Left ventricle myocardium superior (tissue), 1 donor: ENCODE measurements around the gene DEFB121. TPM values are rescaled to one million over a fixed set of nuclear protein-coding genes. Genes with fewer than 3 reads are reported as not detected.
"Not testable (repeated sequence)": the region's sequence is repeated elsewhere in the genome, so short reads cannot be mapped to it uniquely, and the experiment has no call there.

Source experiments
- ATAC-seq: fragments of 200-7000 bp; cut with Tn5 transposase; one replicate; pipeline ENCODE4 v1.9.1; 2020; ENCODE audit warnings: mild to moderate bottlenecking, moderate library complexity
- DNase-seq: peaks from one replicate; pipeline ENCODE4 v3.0.0-alpha.2; 2020
- intact Hi-C: fragments of 100-400 bp; cut with micrococcal nuclease; formaldehyde crosslinking; loops from one replicate; pipeline ENCODE4 v1.11.0; 2022
- long read RNA-seq: library from polyadenylated mRNA; unstranded; transcript quantifications from one replicate; pipeline ENCODE4 v2.0.0, GENCODE V29; 2021
- total RNA-seq: library from RNA; stranded (reverse); fragmentation: NEBNext Ultra II Directional; extraction: Animal tissue kit (Norgen Biotek cat#: 25700); gene quantifications from one replicate; pipeline ENCODE4 v1.2.1, GENCODE V29; 2021
- donor health status: DM: no; HTN: yes; CAD: no; lungs with severe emphysema.

The DEFB121 gene, protein sequence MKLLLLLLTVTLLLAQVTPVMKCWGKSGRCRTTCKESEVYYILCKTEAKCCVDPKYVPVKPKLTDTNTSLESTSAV
- not detected for total RNA-seq
- long read RNA-seq: 0 reads

DNA sequence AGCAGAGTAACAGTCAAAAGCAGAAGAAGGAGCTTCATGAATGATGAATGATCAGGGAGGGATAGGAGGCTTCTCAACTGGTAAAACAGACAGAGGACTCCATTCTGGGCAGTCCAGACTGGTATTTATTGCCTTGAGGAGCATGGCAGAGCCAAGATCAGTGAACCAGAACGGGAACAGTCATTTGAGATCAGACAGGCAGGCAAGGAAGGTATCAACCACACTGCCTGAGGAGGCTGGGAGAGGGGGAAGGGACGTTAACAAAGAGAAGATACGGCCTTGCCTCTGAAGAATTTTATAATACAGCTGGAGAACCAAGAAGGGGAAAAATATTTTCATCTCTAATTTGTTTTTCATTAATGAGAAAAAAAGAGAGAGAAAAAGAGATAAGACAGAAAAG lies at the start of gene DEFB121:
Gene DEFB121 (minus strand): TSS at position 101 of the 400 bp plus-strand sequence. CDS start 63 bp downstream, at position 38.
- intact Hi-C loops: no loop called here
- ATAC-seq (no peak), DNase-seq (no peak)

DNA sequence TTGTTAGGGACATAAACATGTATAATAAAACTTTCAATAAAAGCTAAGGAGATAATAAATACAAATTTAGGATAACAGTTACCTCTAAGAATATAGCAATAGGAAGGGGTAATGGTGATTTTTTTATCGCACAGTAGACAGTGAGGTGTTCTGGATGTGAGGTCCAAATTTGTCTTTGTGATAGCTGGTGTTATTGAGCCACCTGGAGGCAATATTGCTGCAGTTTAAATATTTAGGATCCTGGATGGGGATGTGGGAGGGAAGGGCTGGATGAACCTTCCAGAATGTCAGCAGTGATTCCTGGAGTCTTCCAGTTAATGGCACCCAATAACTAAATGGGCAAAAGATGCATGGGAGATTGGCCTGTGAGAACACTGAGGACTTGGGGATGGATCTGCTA lies 48.3 kb upstream of the DEFB121 start:
- no peak for DNase-seq
- intact Hi-C loops: no loop called here
- no peak for ATAC-seq

DNA sequence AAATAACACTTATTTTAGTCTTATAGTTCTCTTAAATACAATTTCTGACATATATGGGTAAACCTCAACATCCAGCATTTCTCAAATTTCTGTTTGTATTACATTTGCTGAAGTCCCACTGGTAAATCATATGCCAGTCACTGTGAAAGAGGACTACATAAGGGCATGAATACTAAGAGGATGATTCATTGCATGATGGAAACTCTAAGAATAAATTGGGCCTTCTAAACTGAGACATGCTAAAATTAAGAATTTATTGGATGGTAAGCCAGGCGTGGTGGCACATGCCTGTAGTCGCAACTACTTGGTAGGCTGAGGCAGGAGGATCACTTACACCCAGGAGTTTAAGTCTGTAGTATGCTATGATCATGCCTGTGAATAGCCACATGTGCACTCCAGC lies 46.6 kb upstream of the DEFB121 start:
- intact Hi-C loops: no loop called here
- ATAC-seq: no peak
- no peak for DNase-seq

DNA sequence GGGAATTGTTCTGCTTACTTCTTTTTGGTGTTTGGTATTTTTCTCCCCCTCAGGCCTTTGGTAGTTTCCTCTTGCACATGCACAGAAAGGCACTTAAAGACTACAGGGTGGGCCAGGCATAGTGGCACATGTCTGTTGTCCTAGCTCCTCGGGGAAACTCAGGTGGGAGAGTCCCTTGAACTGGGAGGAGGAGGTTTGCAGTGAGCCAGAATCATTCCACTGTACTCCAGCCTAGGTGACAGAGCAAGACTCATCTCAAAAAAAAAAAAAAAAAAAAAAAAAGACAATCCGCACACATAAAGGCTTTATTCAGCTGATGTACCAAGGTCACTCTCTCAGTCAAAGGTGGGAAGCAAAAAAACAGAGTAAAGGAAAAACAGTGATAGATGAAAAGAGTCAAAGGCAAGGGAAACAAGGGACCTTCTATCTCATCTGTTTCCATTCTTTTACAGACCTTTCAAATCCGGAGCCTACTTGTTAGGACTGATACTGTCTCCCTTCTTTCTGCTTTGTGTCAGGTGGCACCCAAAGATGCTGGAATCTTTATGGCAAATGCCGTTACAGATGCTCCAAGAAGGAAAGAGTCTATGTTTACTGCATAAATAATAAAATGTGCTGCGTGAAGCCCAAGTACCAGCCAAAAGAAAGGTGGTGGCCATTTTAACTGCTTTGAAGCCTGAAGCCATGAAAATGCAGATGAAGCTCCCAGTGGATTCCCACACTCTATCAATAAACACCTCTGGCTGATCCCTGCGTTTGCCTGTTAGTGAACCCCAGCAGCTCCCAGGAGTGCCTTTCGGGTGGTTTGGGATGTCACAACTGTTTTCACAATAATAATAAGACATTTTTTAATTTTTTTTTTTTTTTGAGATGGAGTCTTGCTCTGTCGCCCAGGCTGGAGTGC lies 43.7 kb upstream of the DEFB121 start:
- intact Hi-C loops: no loop called here
- DNase-seq (no peak), ATAC-seq (no peak)

DNA sequence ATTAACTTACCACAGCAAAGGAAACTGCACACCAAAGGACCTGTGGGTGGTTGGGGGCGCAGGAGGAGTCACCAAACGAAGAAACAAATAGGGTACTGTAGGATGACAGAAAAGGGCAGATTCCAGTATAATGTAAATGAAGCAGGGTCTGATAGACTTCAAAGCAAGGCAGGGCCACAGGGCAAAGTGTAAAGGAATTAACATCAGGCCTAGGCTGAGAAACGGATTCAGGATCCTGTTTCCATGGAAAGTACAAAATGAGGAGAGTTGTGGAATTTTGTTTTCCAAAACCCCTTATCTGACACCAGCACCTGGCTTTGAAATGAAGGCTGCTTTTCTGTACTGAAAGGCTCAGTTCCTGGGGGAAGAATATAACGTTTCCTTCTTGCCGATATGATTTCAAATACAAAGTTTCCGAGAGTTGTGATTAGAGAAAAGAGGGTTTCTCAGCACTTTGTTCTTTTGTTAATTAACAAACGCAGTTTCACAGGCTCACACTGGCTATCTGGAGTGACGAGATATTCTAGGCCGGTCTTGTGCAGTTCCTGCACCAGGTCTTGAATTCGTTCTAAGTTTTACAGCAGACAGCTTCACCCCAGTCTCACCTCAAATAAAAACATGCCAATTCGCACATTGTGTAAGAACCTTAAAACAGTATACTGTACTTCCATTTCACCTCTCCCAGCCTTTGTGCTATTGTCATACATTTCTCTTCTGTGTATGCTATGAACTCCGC lies 40.2 kb upstream of the DEFB121 start:
- intact Hi-C loops: no loop called here
- no peak for ATAC-seq

DNA sequence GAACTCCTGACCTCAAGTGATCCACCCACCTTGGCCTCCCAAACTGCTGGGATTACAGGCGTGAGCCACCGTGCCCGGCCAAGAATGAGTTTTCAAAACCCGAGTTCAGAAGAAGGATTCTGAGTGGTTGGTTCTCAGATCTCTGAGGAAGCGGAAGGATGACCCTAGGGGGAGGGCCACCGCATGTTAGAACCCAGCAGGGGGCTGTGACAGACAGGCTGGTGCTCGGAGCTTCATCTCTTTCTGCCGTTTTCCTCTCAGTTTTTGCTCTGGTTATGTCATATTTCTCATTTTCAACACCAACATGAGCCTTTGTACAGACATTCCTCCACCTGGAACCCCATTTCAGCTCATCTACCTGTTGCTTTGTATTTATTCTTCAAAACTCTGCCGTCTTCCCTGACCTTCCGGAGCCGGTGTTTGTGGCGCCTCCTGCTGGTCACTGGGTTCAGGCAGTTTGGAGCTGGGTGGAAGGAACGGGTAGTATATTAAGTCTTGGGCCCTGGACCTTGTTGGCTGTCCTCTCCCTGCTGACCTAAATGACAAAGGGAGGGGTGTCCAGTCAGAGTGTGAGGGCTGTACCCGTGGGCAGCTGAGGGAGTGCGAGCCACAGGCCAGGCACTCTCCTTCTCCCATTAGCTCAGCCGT lies 34.1 kb upstream of the DEFB121 start, which contains the start of gene DEFB123:
Gene DEFB123 (plus strand): TSS at position 621 of the 648 bp plus-strand sequence. CDS start 67 bp downstream, outside the sequence.
- DNase-seq: no peak
- ATAC-seq: no peak
- intact Hi-C loops: no loop called here

More for the DNA sequence above, 40.2 kb upstream of the DEFB121 start:
- no peak for DNase-seq

DNA sequence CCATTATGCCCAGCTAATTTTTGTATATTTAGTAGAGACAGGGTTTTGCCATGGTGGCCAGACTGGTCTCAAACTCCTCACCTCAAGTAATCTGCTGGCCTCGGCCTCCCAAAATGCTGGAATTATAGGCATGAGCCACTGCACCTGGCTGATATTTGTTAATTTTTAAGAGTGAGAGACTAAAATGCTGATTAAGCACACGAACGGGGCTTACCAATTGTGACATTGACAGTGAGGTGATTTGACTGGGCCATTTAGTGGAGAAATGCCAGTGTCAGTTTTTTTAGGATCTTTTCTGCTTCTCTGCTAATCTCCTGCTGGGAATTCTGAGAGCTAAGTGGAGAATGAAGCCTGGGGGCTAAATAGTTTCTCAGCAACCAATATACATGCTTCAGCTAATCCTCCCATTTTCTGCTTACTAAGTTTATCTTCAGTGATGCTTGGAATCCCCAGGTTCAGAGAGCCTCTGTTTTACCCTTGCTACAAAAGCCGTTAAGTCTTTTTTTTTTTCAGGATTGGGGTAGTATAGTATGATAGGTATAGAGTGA lies 24.6 kb upstream of the DEFB121 start:
- no peak for DNase-seq
- no peak for ATAC-seq
- intact Hi-C loops: no loop called here

DNA sequence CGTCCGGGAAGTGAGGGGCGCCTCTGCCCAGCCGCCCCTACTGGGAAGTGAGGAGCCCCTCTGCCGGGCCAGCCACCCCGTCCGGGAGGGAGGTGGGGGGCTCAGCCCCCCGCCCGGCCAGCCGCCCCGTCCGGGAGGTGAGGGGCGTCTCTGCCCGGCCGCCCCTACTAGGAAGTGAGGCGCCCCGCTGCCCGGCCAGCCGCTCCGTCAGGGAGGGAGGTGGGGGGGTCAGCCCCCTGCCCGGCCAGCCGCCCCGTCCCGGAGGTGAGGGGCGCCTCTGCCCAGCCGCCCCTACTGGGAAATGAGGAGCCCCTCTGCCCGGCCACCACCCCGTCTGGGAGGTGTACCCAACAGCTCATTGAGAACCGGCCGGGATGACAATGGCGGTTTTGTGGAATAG lies 21.6 kb upstream of the DEFB121 start:
- DNase-seq, intact Hi-C loops, ATAC-seq: not testable (repeated sequence)

DNA sequence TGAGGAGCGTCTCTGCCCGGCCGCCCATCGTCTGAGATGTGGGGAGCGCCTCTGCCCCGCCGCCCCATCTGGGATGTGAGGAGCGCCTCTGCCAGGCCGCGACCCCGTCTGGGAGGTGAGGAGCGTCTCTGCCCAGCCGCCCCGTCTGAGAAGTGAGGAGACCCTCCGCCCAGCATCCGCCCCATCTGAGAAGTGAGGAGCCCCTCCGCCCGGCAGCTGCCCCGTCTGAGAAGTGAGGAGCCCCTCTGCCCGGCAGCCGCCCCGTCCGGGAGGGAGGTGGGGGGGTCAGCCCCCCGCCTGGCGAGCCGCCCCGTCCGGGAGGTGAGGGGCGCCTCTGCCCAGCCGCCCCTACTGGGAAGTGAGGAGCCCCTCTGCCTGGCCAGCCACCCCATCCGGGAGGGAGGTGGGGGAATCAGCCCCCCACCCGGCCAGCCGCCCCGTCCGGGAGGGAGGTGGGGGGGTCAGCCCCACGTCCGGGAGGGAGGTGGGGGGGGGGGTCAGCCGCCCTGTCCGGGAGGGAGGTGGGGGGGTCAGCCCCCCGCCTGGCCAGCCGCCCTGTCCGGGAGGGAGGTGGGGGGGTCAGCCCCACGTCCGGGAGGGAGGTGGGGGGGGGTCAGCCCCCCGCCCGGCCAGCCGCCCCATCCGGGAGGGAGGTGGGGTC lies 21.0 kb upstream of the DEFB121 start:
- intact Hi-C loops, DNase-seq, ATAC-seq: not testable (repeated sequence)

DNA sequence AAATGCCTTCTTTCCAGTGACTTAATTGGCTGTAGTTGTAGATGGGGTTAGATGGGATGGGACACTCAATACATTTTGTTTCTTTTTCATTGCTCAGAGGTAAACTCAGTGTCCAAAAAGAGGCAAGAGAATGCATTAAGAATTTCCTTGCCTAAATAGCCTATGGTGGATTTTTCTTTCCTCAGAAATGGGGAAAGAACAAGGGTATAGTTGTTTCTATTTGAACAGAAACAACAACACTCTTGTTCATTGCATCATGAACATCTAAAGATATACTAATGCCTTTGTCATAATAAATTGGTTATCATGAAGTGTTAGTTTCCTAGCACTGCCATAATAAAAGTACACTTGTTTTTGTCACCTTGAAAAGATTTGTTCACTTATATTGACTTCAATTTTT lies 19.8 kb upstream of the DEFB121 start:
- no peak for DNase-seq
- ATAC-seq: no peak
- intact Hi-C loops: no loop called here

DNA sequence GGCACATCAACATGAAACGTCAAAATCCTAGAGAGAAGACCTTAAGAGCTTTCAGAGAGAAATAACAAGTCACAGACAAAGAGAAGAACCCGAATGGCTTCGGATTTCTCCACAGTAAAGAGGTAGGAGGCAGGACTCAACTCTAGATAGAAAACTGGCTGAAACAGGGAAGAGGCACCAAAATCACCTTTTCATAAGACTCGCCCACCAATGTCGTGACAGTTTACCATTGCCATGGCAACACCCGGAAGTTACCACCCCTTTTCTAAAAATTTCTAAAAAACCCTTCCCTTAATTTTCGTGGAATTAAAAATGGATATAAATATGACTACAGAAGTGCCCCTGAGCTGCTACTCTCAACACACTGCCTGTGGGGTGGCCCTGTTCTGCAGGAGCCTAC lies 12.3 kb upstream of the DEFB121 start:
- intact Hi-C loops: no loop called here
- ATAC-seq: no peak
- DNase-seq: no peak

DNA sequence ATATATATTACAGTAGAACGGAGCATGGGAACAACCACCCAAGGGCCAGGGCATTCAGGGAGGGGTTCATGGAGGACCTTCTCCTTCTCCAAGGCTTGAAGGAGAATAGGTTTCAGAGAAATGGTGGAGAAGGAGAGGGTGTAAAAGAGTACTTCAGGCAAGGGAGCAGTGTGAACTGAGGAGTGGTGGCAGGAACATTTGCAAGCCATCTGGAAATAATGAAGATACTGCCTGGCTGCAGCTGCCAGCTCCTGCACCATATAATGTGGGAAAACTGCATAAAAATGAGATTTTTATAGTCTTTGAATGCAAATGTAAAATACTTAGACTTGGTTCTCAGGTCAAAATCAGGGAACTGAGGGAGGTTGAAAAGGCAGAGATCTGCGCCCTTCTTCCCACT lies 9.6 kb upstream of the DEFB121 start:
- DNase-seq (no peak), ATAC-seq (no peak)
- intact Hi-C loops: no loop called here

DNA sequence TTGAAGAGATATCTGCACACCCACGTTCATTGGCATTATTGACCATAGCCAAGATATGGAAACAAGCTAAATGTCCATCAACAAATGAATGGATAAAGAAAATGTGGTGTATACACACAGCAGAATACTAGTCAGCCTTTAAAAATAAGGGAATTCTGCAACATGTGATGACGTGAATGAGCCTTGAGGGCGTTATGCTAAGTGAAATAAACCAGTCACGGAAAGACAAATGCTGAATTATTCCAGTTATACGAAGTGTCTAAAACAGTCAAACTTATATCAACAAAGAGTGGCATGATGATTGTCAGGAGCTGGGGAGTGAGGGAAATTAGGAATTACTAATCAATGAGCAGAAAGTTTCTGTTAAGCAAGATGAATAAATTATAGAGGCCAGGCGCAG lies 8.4 kb upstream of the DEFB121 start:
- intact Hi-C loops: no loop called here
- ATAC-seq: no peak
- DNase-seq: no peak

DNA sequence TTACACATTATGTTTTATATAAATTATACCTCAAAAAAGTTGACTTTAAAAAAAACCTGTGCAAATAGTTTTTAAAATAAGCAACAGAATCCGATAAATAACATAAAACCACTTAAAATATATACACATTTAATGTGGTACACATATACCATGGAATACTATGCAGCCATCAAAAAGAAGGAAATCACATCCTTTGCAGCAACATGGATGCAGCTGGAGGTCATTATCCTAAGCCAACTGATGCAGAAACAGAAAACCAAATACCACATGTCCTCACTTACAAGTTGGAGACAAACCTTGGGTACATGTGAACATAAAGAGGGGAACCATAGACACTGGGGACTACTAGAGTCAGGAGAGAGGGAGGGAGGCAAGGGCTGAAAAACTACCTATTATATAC lies 4.0 kb upstream of the DEFB121 start:
- no peak for ATAC-seq
- intact Hi-C loops: no loop called here
- DNase-seq: no peak

DNA sequence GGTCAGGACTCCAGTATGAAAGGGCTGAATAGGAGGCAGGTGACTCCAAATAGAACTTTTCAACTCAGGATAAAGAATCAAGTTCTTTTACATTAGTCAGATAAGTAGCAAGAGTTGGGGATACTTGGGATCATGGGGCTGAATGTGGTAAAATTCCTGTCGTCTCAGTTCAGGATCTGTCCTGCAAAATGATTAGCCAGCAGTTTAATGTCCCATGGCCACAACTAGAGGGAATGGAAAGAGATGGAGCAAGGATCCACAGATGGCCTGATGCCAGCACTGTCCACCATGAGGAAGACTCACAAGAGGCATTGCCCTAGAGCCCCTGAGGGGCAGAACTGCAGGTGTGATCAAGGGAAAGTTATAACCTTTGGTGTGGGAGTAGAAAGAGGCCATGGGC lies 2.1 kb downstream of the DEFB121 start:
- ATAC-seq (no peak), DNase-seq (no peak)
- intact Hi-C loops: no loop called here

DNA sequence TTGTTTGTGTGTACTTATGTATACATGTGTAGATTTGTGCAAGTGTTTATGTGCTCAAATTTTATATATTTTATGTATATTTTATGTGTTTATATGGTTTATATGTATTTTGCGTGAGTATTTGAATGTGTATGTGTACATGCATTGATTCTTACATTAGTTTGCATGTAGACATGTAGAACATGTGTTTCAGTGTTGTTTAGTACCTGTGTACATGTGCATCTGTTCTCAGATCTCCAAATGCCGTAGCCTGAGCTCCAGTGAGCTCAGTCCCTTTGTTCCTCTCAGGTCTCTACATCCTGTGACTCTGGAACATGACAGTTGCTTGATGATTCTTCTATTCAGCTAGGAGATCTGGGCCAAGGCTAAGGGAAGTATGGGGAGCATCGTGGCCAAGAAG lies 11.1 kb downstream of the DEFB121 start:
- intact Hi-C loops: no loop called here
- DNase-seq (no peak), ATAC-seq (no peak)

DNA sequence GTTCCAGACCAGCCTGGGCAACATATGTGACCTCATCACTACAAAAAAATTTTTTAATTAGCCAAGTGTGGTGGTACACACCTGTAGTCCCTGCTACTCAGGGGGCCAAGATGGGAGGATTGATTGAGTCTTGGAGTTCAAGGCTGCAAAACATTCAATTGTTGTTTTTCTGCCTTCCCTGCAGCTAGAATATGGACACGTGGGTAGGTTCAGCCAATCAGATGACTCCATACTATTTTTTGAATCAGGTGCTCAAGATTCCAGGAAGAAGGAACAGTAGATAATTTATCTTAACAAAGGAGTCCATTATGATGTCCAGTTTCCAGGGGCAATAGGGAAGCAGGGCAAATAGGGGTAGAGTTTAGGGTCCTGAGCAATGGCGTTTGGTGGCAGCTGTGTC lies 13.2 kb downstream of the DEFB121 start:
- no peak for DNase-seq
- intact Hi-C loops: no loop called here
- no peak for ATAC-seq

DNA sequence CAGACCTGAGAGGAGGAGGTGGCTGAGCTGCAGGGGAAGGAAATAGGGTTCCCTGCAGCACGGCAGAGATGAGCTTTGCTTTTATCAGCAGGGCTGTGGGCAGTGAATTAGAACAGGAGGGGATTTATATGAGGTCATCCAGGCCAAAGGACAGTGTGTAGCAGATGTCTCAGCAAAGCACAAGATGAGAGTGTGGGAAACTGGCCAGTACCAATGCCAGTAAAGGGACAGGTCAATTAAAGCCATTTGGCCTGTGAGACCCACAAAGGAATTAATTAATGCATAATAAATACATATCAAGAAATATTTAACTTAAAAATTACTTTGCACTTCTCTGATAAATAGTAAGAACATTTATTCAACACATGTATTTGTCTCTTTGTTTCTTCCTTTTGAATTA lies 15.5 kb downstream of the DEFB121 start, which contains the start of gene DEFB119:
Gene DEFB119 (minus strand): TSS at position 101 of the 400 bp plus-strand sequence. CDS start 107 bp downstream, outside the sequence.
- intact Hi-C loops: no loop called here
- DNase-seq (no peak), ATAC-seq (no peak)

DNA sequence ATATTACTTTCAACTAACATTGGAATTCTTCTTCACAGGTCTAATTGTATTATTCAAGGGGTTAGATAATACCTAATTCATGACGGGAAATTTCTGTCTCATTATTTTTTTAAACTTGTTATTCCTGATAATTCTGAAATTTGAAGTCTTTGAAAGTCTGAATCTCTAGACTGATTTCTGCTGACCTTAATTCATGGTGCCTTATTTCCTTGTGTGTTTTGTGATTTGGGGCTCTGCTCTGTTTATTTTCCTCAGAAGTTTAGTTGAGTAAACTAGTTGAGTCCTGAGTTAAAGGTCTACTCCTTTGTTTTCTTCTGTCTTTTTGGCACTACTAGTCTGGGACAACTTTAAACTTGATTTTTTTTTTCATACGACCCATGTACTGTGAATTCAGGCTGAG lies 31.7 kb downstream of the DEFB121 start:
- ATAC-seq (no peak), DNase-seq (no peak)
- intact Hi-C loops: no loop called here
